OCI-LY1 (cell line): ENCODE data around the gene HLCS.

Source experiments
- H2AFZ ChIP-seq: fragments of 200-600 bp; sonication (generic), shearing (Covaris generic); 2 replicates; pipeline ENCODE4 v1.6.0; 2014; ENCODE audit warnings: antibody characterized with exemption, mild to moderate bottlenecking, low read length
- H3F3A ChIP-seq: fragments of 200-600 bp; sonication (generic), shearing (Covaris generic); 2 replicates; pipeline ENCODE4 v1.6.0; 2014; ENCODE audit warnings: mild to moderate bottlenecking, antibody characterized with exemption, low read length, moderate library complexity; ENCODE audit not compliant: insufficient read depth
- H3K27ac ChIP-seq: fragments of 200-600 bp; sonication (generic); 2 replicates; pipeline ENCODE4 v1.5.1; 2014; ENCODE audit warnings: low read length, mixed run types, mild to moderate bottlenecking, low read depth; ENCODE audit not compliant: poor library complexity, severe bottlenecking
- H3K27me3 ChIP-seq: fragments of 200-600 bp; sonication (generic); 2 replicates; pipeline ENCODE4 v1.6.0; 2014; ENCODE audit warnings: antibody characterized with exemption, mild to moderate bottlenecking, low read length, moderate library complexity; ENCODE audit not compliant: insufficient read depth
- H3K36me3 ChIP-seq: fragments of 200-600 bp; sonication (generic); 2 replicates; pipeline ENCODE4 v1.6.1; 2014; ENCODE audit warnings: mild to moderate bottlenecking, antibody characterized with exemption, low read length, moderate library complexity, mixed read lengths; ENCODE audit not compliant: insufficient read depth
- H3K4me1 ChIP-seq: fragments of 200-600 bp; sonication (generic); 2 replicates; pipeline ENCODE4 v1.5.1; 2014; ENCODE audit warnings: mild to moderate bottlenecking, low read length, moderate library complexity; ENCODE audit not compliant: insufficient read depth, severe bottlenecking
- H3K4me2 ChIP-seq: fragments of 200-600 bp; sonication (generic), shearing (Covaris generic); 2 replicates; pipeline ENCODE4 v1.6.1; 2014; ENCODE audit warnings: low read length
- H3K4me3 ChIP-seq: fragments of 200-600 bp; sonication (generic); 2 replicates; pipeline ENCODE4 v1.5.1; 2014; ENCODE audit warnings: low read length, low read depth, mild to moderate bottlenecking, mixed read lengths; ENCODE audit not compliant: poor library complexity, severe bottlenecking
- H3K79me2 ChIP-seq: fragments of 200-600 bp; shearing (Covaris generic); 2 replicates; pipeline ENCODE4 v1.6.1; 2016; ENCODE audit warnings: mixed run types, low read length, mixed read lengths; ENCODE audit not compliant: insufficient read depth
- H3K9ac ChIP-seq: fragments of 200-600 bp; sonication (generic), shearing (Covaris generic); 2 replicates; pipeline ENCODE4 v1.6.1; 2014; ENCODE audit warnings: mild to moderate bottlenecking, low read length, mixed read lengths
- H3K9me2 ChIP-seq: fragments of 200-600 bp; sonication (generic), shearing (Covaris generic); 2 replicates; pipeline ENCODE4 v1.6.1; 2014; ENCODE audit warnings: low read depth, mild to moderate bottlenecking, low read length, mixed read lengths
- H3K9me3 ChIP-seq: fragments of 200-600 bp; shearing (Covaris generic); 2 replicates; pipeline ENCODE4 v1.6.1; 2014; ENCODE audit warnings: low read length, mixed read lengths
- H4K20me1 ChIP-seq: fragments of 200-600 bp; sonication (generic), shearing (Covaris generic); 2 replicates; pipeline ENCODE4 v1.6.0; 2016; ENCODE audit warnings: mild to moderate bottlenecking, low read length; ENCODE audit not compliant: insufficient read depth
- EZH2 ChIP-seq: fragments of 200-600 bp; sonication (generic), shearing (Covaris generic); IDR thresholded peaks from 2 replicates; pipeline ENCODE4 v1.8.0; 2017; ENCODE audit warnings: borderline replicate concordance, mixed run types, mild to moderate bottlenecking, antibody characterized with exemption, low read length, moderate library complexity, mixed read lengths
- TF ChIP-seq, protein P1 (sequence below): fragments of 200-600 bp; sonication (generic), shearing (Covaris generic); IDR thresholded peaks from 2 replicates; pipeline ENCODE4 v1.5.1; 2017; ENCODE audit warnings: mild to moderate bottlenecking, antibody characterized with exemption, low read length, moderate library complexity, mixed read lengths

HLCS gene

GRCh38 chr21:36923270-36923669 lies 43.2 kb downstream of the HLCS start:
- no peak for TF ChIP-seq EZH2
- TF ChIP-seq, protein P1, sequence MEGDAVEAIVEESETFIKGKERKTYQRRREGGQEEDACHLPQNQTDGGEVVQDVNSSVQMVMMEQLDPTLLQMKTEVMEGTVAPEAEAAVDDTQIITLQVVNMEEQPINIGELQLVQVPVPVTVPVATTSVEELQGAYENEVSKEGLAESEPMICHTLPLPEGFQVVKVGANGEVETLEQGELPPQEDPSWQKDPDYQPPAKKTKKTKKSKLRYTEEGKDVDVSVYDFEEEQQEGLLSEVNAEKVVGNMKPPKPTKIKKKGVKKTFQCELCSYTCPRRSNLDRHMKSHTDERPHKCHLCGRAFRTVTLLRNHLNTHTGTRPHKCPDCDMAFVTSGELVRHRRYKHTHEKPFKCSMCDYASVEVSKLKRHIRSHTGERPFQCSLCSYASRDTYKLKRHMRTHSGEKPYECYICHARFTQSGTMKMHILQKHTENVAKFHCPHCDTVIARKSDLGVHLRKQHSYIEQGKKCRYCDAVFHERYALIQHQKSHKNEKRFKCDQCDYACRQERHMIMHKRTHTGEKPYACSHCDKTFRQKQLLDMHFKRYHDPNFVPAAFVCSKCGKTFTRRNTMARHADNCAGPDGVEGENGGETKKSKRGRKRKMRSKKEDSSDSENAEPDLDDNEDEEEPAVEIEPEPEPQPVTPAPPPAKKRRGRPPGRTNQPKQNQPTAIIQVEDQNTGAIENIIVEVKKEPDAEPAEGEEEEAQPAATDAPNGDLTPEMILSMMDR = no peak

GRCh38 chr21:36922861-36923260 lies 43.6 kb downstream of the HLCS start:
- Histone ChIP-seq H4K20me1 (no peaks in the 10 kb centered on the region), H3K4me2 (no peak overlapping the region), H3K79me2 (no peaks in the 10 kb centered on the region), H3K4me3 (no peak overlapping the region), H3K9ac (no peak overlapping the region), H3K27me3 (no peaks in the 10 kb centered on the region), H2AFZ (no peak overlapping the region), H3K9me2 (no peaks in the 10 kb centered on the region), H3K4me1 (no peaks in the 10 kb centered on the region), H3K27ac (no peak overlapping the region), H3K9me3 (no peaks in the 10 kb centered on the region), H3K36me3 (no peaks in the 10 kb centered on the region), H3F3A (no peaks in the 10 kb centered on the region)
- TF ChIP-seq EZH2 = no peak
- TF ChIP-seq, protein P1 = no peak

More at GRCh38 chr21:36923270-36923669, 43.2 kb downstream of the HLCS start:
- Histone ChIP-seq H3K9me2 (no peaks in the 10 kb centered on the region), H3K4me1 (no peaks in the 10 kb centered on the region), H2AFZ (no peak overlapping the region), H3K27me3 (no peaks in the 10 kb centered on the region), H3K4me2 (no peak overlapping the region), H3K27ac (no peak overlapping the region), H3F3A (no peaks in the 10 kb centered on the region), H3K79me2 (no peaks in the 10 kb centered on the region), H3K4me3 (no peak overlapping the region), H3K9ac (no peak overlapping the region), H3K9me3 (no peaks in the 10 kb centered on the region), H4K20me1 (no peaks in the 10 kb centered on the region), H3K36me3 (no peaks in the 10 kb centered on the region)

DNA sequence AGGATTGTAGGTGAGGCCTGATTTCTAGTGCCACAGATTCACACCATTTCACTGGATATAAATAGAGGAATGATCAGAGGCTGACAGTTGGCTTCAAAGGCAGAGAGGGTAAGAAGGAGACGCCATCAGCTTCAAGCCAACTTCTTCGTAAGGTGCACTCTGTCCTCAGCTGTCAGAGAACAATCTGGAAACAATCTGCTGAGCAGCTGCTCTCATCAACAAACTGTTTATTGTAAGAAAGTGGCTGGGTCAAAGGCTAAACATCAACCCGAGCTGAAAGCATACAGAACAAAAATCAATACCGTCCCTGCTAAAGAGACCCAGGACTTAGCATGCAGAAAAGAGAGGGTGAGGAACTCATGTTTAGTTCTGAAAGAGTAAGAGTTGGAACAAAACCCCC lies 48.2 kb downstream of the HLCS start:
- Histone ChIP-seq H3K9me2 (no peaks in the 10 kb centered on the region), H4K20me1 (no peaks in the 10 kb centered on the region), H3K27ac (no peak overlapping the region), H3F3A (no peaks in the 10 kb centered on the region), H3K4me1 (no peaks in the 10 kb centered on the region), H3K4me3 (no peak overlapping the region), H2AFZ (no peak overlapping the region), H3K9me3 (no peaks in the 10 kb centered on the region), H3K27me3 (no peaks in the 10 kb centered on the region), H3K9ac (no peak overlapping the region), H3K4me2 (no peak overlapping the region), H3K36me3 (no peaks in the 10 kb centered on the region), H3K79me2 (no peaks in the 10 kb centered on the region)
- TF ChIP-seq, protein P1 = no peak
- no peak for TF ChIP-seq EZH2
